WERI-Rb-1 (cell line): ENCODE results near the gene EIF1AD.

Experiments used
- DNase-seq: peaks from one replicate; pipeline ENCODE4 v3.0.0-alpha.2; 2020
- H3K27ac ChIP-seq: fragments of 250-450 bp; sonication (Bioruptor Pico); 2 replicates; pipeline ENCODE4 v1.5.1; 2020; ENCODE audit warnings: mild to moderate bottlenecking, moderate library complexity
- H3K27me3 ChIP-seq: fragments of 250-450 bp; sonication (Bioruptor Pico); 2 replicates; pipeline ENCODE4 v1.5.1; 2021; ENCODE audit warnings: mild to moderate bottlenecking, low read depth, moderate library complexity; ENCODE audit not compliant: insufficient read depth, severe bottlenecking
- H3K36me3 ChIP-seq: fragments of 250-450 bp; sonication (Bioruptor Pico); 2 replicates; pipeline ENCODE4 v1.5.1; 2020; ENCODE audit warnings: mild to moderate bottlenecking, moderate library complexity
- H3K4me3 ChIP-seq: 2 replicates; pipeline ENCODE4 v1.5.1; 2011; ENCODE audit warnings: low read depth, mild to moderate bottlenecking, control low read depth, low read length
- H3K9me3 ChIP-seq: fragments of 250-450 bp; sonication (Bioruptor Pico); 2 replicates; pipeline ENCODE4 v1.5.1; 2021; ENCODE audit warnings: mild to moderate bottlenecking, moderate library complexity; ENCODE audit not compliant: severe bottlenecking
- TF ChIP-seq, protein P1 (sequence below): IDR thresholded peaks from 2 replicates; pipeline ENCODE4 v1.5.1; 2011; ENCODE audit warnings: low read depth, mild to moderate bottlenecking, control low read depth, inconsistent platforms, low read length

Gene EIF1AD

DNA sequence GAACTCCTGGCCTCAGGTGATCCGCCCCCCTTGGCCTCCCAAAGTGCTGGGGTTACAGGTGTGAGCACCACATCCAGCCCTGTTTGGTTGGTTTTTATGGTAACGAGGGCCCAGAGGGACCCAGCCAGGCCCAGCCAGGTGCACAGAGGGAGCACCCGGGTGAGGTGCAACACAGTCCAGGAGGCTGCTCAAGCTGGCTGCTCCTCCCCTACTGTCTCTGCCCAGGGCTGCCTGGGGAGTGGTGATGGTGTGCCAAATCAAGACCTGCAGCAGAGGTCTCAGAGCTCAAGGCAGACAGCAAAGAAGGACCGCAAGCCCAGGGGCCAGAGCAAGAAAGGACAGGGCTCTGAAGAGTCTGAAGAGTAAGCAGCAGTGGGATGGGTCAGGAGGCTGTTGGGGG is 55.3 kb downstream of the EIF1AD start:
- no peaks in the 10 kb centered on the region for H3K36me3 ChIP-seq
- no peak overlapping the region for H3K4me3 ChIP-seq
- H3K27me3 ChIP-seq = no peaks in the 10 kb centered on the region
- DNase-seq = no peak
- no peak overlapping the region for H3K27ac ChIP-seq
- H3K9me3 ChIP-seq = no peaks in the 10 kb centered on the region
- TF ChIP-seq, protein P1, sequence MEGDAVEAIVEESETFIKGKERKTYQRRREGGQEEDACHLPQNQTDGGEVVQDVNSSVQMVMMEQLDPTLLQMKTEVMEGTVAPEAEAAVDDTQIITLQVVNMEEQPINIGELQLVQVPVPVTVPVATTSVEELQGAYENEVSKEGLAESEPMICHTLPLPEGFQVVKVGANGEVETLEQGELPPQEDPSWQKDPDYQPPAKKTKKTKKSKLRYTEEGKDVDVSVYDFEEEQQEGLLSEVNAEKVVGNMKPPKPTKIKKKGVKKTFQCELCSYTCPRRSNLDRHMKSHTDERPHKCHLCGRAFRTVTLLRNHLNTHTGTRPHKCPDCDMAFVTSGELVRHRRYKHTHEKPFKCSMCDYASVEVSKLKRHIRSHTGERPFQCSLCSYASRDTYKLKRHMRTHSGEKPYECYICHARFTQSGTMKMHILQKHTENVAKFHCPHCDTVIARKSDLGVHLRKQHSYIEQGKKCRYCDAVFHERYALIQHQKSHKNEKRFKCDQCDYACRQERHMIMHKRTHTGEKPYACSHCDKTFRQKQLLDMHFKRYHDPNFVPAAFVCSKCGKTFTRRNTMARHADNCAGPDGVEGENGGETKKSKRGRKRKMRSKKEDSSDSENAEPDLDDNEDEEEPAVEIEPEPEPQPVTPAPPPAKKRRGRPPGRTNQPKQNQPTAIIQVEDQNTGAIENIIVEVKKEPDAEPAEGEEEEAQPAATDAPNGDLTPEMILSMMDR = no peak
